Naive B cell (primary cell): ENCODE results near the gene PDE6A. TPM values are rescaled to one million over a fixed set of nuclear protein-coding genes. Genes with fewer than 3 reads are reported as not detected.
"Not testable (repeated sequence)": the region's sequence is repeated elsewhere in the genome, so short reads cannot be mapped to it uniquely, and the experiment has no call there.

Experiments used
- ATAC-seq, 2 donors: fragments of 150-1000 bp; cut with Tn5 transposase; 2 replicates each; pipeline ENCODE4 v1.10.0; 2021; ENCODE audit warnings: low read depth in 2 of 2, mild to moderate bottlenecking in 2 of 2, moderate library complexity in 2 of 2
- DNase-seq: peaks from one replicate; pipeline ENCODE4 v3.0.0; 2022
- H3K27ac Mint-ChIP-seq, 6 donors: one replicate each; pipeline ENCODE4 v1.8.0; 2020 to 2022; ENCODE audit warnings: mild to moderate bottlenecking in 6 of 6, mixed read lengths in 6 of 6, moderate library complexity in 5 of 6, inconsistent platforms in 2 of 6
- H3K27me3 Mint-ChIP-seq, 3 donors: one replicate each; pipeline ENCODE4 v1.8.0; 2021 to 2022; ENCODE audit warnings: mixed read lengths in 3 of 3, mild to moderate bottlenecking in 1 of 3
- H3K36me3 Mint-ChIP-seq, 2 donors: one replicate each; pipeline ENCODE4 v1.8.0; 2020 to 2022; ENCODE audit warnings: mixed read lengths in 2 of 2, inconsistent platforms in 1 of 2, mild to moderate bottlenecking in 1 of 2
- H3K4me1 Mint-ChIP-seq, 3 donors: one replicate each; pipeline ENCODE4 v1.8.0; 2020 to 2022; ENCODE audit warnings: mixed read lengths in 3 of 3, inconsistent platforms in 1 of 3, mild to moderate bottlenecking in 1 of 3, moderate library complexity in 1 of 3
- H3K4me3 Mint-ChIP-seq, 8 donors: one replicate each; pipeline ENCODE4 v1.8.0; 2020 to 2022; ENCODE audit warnings: mild to moderate bottlenecking in 8 of 8, mixed read lengths in 8 of 8, moderate library complexity in 8 of 8, inconsistent platforms in 2 of 8
- H3K9me3 Mint-ChIP-seq, 7 donors: one replicate each; pipeline ENCODE4 v1.8.0; 2020 to 2022; ENCODE audit warnings: mixed read lengths in 7 of 7, mild to moderate bottlenecking in 5 of 7, inconsistent platforms in 2 of 7, moderate library complexity in 1 of 7
- polyA plus RNA-seq, 6 donors: library from polyadenylated mRNA; unstranded; fragments of 300-500 nt; fragmentation: Illumina TruSeq; gene quantifications; one replicate each; pipeline ENCODE4 v1.2.3, GENCODE V29; 2021; ENCODE audit warnings: low read depth in 6 of 6

Gene PDE6A
- polyA plus RNA-seq, 6 donors from 2014 or later, result not detected

DNA sequence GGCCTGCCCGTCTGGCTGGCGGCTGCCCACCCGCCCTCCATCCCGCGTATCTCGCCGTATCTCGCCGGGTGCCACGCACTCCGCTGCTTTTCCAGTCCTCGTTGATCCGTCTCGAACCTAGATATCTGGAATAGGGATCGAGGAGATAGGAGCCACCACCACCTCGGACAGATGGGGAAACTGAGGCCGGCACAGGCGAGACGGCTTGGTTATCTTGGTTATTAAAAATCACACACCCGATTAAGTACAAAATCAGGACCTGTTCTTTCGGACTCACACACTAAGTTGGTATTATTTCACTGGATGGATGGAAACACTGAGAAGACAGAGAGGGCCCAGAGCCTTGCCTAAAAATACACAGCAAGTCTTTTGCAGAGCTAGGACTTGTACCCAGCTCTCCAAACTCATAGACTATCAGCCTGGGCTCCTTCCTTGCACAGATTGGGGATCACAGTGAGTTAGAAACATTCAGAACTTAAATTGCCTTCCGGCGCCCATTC lies 16.6 kb upstream of the PDE6A start:
- H3K36me3 Mint-ChIP-seq, result no peaks in the 10 kb centered on the region
- H3K4me1 Mint-ChIP-seq, result peaks cover 25 to 32% (median 32%) of the 10 kb centered on the region in 3 donors
- peak overlapping the region; percentile 37 to 92 (median 62) for H3K27ac Mint-ChIP-seq
- ATAC-seq, result no peak
- H3K9me3 Mint-ChIP-seq, result no peaks in the 10 kb centered on the region
- H3K27me3 Mint-ChIP-seq, result no peaks in the 10 kb centered on the region
- DNase-seq, result no peak
- peak overlapping the region; percentile 85 to 100 (median 95) for H3K4me3 Mint-ChIP-seq

- peak within 1 kb of the TSS; percentile 90 to 100 (median 97) for H3K4me3 Mint-ChIP-seq
- H3K27me3 Mint-ChIP-seq, result no peaks in the 10 kb centered on the region
- no peaks in the 10 kb centered on the region for H3K36me3 Mint-ChIP-seq
- ATAC-seq (peak; percentile 98 to 99), DNase-seq (peak; percentile 91)
- H3K4me1 Mint-ChIP-seq, result peaks cover 25 to 32% (median 32%) of the 10 kb centered on the region in 3 donors
- no peaks in the 10 kb centered on the region for H3K9me3 Mint-ChIP-seq
- H3K27ac Mint-ChIP-seq, result peak within 1 kb of the TSS; percentile 92 to 99 (median 98)
Observed at GRCh38 chr5:149960272-149961185, 15.9 kb upstream of the PDE6A start, which contains the start of gene SLC26A2. Gene SLC26A2 (plus strand): TSS chr5:149960758. CDS start chr5:149977653, 16,895 bp downstream.

DNA sequence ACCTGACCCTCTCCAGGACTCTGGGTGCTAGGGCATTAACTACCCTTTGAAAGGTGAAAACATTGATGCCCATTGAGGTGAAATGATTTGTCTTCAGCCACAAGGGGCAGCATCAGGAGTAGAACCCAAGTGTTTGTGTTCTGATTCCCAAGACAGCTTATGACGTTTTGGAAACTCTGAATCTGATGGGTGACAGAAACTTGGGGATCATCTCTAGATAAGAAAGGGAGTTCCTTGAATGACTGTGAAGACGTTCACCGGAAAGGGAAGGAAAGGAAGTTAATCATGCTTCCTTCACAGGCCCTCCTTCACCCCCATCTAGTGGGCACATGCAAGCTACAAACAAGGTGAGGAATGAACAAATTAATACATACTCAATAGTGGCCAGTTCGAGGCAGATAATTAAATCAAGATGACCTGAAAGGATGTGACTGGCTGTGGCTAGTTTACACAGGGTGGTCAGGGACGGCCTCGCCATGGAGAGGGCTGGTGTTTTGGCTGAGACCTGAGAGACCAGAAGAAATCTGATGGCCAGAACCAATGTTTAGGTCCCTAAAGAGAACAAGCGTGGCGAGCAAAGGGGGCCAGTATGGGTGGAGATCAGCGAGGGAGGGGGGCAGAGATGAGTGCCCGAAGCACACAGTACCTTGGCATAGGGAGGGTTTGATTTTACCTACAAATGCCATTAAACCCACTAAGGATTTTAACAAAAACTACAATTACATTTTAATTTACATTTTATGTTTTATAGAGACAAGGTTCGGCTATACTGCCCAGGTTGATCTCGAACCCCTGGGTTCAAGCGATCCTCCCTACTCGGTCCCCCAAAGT lies 15.0 kb upstream of the PDE6A start:
- Mint-ChIP-seq H3K4me1 (peaks cover 25 to 32% (median 32%) of the 10 kb centered on the region in 3 donors), H3K36me3 (no peaks in the 10 kb centered on the region), H3K27me3 (no peaks in the 10 kb centered on the region), H3K27ac (peak overlapping the region; percentile 78 to 99 (median 94)), H3K4me3 (peak overlapping the region; percentile 90 to 100 (median 97)), H3K9me3 (no peaks in the 10 kb centered on the region)
- ATAC-seq (peak; percentile 2 to 8), DNase-seq (peak; percentile 29)

DNA sequence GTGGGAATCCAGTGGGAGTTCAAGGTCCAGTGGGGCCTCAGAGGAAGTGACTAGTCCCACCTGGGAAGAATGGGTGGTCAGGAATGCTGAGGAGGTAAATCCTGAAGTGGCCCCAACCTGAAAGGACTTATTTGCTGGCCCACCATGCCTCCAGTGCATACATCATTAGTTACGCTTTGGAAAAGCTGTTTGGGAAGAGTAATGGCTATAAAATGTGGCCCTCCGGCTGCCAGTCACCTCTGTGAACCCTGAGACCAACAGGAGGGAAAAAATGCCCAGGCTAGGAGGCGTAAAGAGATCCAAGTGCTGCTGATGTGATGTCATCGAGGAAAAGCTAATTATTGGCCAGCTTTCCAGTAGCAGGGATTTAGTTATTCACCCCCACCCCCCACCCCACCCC lies 13.3 kb upstream of the PDE6A start:
- Mint-ChIP-seq H3K9me3 (no peaks in the 10 kb centered on the region), H3K27ac (no peak overlapping the region), H3K4me1 (peaks cover 24 to 32% (median 32%) of the 10 kb centered on the region in 3 donors), H3K4me3 (peak overlapping the region in 1 of 8 donors; percentile 21), H3K27me3 (no peaks in the 10 kb centered on the region), H3K36me3 (no peaks in the 10 kb centered on the region)
- no peak for DNase-seq
- no peak for ATAC-seq

DNA sequence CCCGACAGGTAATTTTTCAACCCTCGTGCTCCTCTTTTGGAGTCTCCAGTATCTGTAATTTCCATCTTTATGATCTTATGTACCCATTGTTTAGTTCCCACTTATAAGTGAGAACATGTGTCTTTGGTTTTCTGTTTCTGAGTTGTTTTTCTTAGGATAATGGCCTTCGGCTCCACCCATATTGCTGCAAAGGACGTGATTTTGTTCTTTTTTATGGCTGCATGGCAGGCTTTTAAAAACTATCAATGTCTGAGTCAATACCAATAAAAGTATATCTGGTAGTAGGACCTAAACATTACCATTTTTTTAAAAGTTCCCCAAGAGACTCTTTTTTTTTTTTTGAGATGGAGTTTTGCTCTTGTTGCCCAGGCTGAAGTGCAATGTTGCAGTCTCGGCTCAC lies 12.1 kb upstream of the PDE6A start:
- H3K4me3 Mint-ChIP-seq, result no peak overlapping the region
- H3K27ac Mint-ChIP-seq, result peak overlapping the region in 1 of 6 donors; percentile 63
- no peaks in the 10 kb centered on the region for H3K9me3 Mint-ChIP-seq
- H3K27me3 Mint-ChIP-seq, result peaks cover 0 to 3% (median 0%) of the 10 kb centered on the region in 3 donors
- no peaks in the 10 kb centered on the region for H3K36me3 Mint-ChIP-seq
- H3K4me1 Mint-ChIP-seq, result peaks cover 18 to 21% (median 21%) of the 10 kb centered on the region in 3 donors
- DNase-seq (no peak), ATAC-seq (no peak)

DNA sequence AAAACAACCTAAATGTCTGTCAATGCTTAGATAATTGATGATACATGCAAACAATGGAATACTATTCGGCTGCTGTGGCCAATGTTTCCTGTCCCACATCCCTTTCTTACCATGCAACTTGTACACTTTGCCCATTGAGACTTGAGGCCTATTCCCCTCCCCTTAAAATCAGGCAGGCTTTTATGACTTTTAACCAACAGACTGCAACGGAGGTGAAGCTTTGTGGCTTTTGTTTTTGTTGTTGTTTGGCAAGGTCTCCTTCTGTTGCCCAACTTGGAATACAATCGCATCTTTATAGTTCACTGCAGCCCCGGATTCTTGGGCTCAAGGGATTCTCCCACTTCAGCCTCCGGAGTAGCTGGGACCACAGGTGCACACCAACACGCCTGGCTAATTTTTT lies 10.2 kb upstream of the PDE6A start:
- no peak for DNase-seq
- H3K9me3 Mint-ChIP-seq, result no peaks in the 10 kb centered on the region

GRCh38 chr5:149953436-149954121 lies 9.0 kb upstream of the PDE6A start:
- Mint-ChIP-seq H3K4me1 (no peaks in the 10 kb centered on the region), H3K36me3 (no peaks in the 10 kb centered on the region), H3K27ac (no peak overlapping the region), H3K27me3 (peaks cover 9 to 20% (median 10%) of the 10 kb centered on the region in 3 donors), H3K4me3 (no peak overlapping the region), H3K9me3 (no peaks in the 10 kb centered on the region)
- DNase-seq (no peak), ATAC-seq (no peak)

More for the DNA sequence above, 10.2 kb upstream of the PDE6A start:
- H3K36me3 Mint-ChIP-seq, result no peaks in the 10 kb centered on the region
- peaks cover 2 to 8% (median 8%) of the 10 kb centered on the region in 3 donors for H3K27me3 Mint-ChIP-seq
- H3K4me3 Mint-ChIP-seq, result no peak overlapping the region
- ATAC-seq, result no peak
- no peak overlapping the region for H3K27ac Mint-ChIP-seq
- peaks cover 6 to 7% (median 7%) of the 10 kb centered on the region in 3 donors for H3K4me1 Mint-ChIP-seq

- no peaks in the 10 kb centered on the region for H3K9me3 Mint-ChIP-seq
- DNase-seq (no peak), ATAC-seq (no peak)
- H3K4me1 Mint-ChIP-seq, result no peaks in the 10 kb centered on the region
- H3K36me3 Mint-ChIP-seq, result no peaks in the 10 kb centered on the region
- no peak overlapping the region for H3K27ac Mint-ChIP-seq
- no peak overlapping the region for H3K4me3 Mint-ChIP-seq
- peaks cover 14 to 35% (median 31%) of the 10 kb centered on the region in 3 donors for H3K27me3 Mint-ChIP-seq
Observed at GRCh38 chr5:149951138-149951749, 6.7 kb upstream of the PDE6A start.

GRCh38 chr5:149948993-149949392 lies 4.4 kb upstream of the PDE6A start:
- Mint-ChIP-seq H3K9me3 (no peaks in the 10 kb centered on the region), H3K36me3 (no peaks in the 10 kb centered on the region), H3K4me1 (no peaks in the 10 kb centered on the region), H3K27ac (no peak overlapping the region), H3K4me3 (no peak overlapping the region), H3K27me3 (peaks cover 14 to 38% (median 36%) of the 10 kb centered on the region in 3 donors)
- ATAC-seq, result no peak
- DNase-seq, result no peak

DNA sequence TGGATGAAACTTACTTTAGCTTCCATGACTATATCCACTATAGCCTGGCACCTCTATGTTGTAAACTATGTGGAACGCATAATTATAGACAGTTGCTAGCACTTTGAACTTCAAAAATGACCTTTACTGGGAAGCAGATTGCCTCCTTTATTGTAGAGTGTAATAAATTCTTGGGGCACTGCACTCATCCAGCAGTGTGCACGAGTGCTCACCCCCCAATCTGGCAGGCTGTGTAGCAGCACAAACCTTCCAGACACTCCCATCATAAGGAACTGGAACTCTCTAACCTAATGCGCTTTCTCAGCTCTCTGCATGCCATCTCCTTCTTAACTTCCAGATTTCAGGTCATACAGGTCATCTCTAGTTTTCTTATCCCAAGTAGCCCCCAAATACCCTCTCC lies 1.5 kb upstream of the PDE6A start:
- ATAC-seq (no peak), DNase-seq (no peak)
- Mint-ChIP-seq H3K27ac (no peak overlapping the region), H3K27me3 (peaks cover 5 to 38% (median 36%) of the 10 kb centered on the region in 3 donors), H3K36me3 (no peaks in the 10 kb centered on the region), H3K9me3 (no peaks in the 10 kb centered on the region), H3K4me1 (no peaks in the 10 kb centered on the region), H3K4me3 (no peak overlapping the region)

GRCh38 chr5:149943177-149943949 lies 1.2 kb downstream of the PDE6A start:
- not testable (repeated sequence) for H3K27ac Mint-ChIP-seq, H3K4me3 Mint-ChIP-seq

GRCh38 chr5:149942741-149943169 lies 1.8 kb downstream of the PDE6A start:
- peaks cover 0 to 20% (median 8%) of the 10 kb centered on the region in 3 donors for H3K27me3 Mint-ChIP-seq
- H3K36me3 Mint-ChIP-seq, ATAC-seq, H3K4me1 Mint-ChIP-seq, H3K4me3 Mint-ChIP-seq, H3K9me3 Mint-ChIP-seq, H3K27ac Mint-ChIP-seq, DNase-seq: not testable (repeated sequence)

More at GRCh38 chr5:149943177-149943949, 1.2 kb downstream of the PDE6A start:
- not testable (repeated sequence) for H3K36me3 Mint-ChIP-seq, H3K4me1 Mint-ChIP-seq, DNase-seq, H3K9me3 Mint-ChIP-seq, ATAC-seq
- H3K27me3 Mint-ChIP-seq, result peaks cover 2 to 26% (median 14%) of the 10 kb centered on the region in 3 donors
